Measurements from ENCODE around the gene LRRC46. TPM values are rescaled to one million over a fixed set of nuclear protein-coding genes. Genes with fewer than 3 reads are reported as not detected.

Gene LRRC46
- total and polyA plus RNA-seq, 9 of the 15 experiments (the other 6 are each of a cell fraction or from before 2014, with no cell fraction given): 0.39 to 1.4 (median 0.53) TPM; not detected in 1

DNA sequence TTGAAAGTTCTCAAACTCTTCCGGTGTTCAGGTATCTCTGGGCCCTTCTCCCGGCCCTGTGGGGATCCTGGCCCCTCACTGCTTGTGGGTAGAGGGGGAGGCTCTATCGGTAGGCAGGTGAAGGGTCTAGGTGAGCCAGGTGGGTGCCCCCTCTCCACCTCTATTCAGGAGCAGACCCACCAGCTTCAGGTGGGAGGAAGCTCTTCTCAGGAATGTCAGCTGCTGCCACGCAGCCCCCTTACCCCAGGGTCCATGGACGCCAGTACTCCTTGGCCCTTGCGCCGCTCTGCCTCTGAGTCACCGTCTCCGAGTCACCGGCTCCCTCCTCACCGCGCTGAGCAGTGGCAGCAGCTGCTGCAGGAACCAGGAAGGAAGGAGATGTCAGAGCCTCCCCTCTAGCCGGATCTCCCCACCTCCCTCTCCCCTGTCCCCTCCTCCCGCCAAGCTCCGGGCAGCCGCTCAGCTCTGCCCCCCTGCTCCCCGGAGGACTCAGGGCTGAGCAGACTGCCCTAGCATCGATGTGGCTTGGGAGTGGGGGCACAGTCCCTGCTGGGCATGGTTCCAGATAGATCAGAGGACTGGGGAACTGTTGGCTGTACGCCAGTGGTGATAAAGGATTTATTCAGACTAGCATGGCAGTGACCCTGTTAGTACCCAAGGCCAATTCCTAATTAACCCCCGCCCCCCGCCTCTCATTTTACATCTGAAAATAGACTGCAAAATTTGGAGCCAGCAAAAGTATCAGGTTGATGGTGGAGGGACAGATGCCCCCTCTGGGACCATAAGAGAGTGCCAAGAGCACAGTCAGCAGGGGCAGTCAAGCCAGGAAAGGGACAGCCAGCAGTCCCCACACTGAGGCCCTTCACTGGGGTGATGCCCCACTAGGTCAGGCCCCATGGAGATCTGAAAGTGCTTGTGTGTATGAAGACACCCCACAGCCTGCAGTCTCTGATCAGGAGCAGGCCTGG lies 9.8 kb upstream of the LRRC46 start, which contains the start of gene OSBPL7 (continued):
- no peak for TF ChIP-seq ZBTB8A (IDR thresholded peaks at IDR 0.05; ENCODE audit: partially characterized antibody)
- TF ChIP-seq, protein P1, sequence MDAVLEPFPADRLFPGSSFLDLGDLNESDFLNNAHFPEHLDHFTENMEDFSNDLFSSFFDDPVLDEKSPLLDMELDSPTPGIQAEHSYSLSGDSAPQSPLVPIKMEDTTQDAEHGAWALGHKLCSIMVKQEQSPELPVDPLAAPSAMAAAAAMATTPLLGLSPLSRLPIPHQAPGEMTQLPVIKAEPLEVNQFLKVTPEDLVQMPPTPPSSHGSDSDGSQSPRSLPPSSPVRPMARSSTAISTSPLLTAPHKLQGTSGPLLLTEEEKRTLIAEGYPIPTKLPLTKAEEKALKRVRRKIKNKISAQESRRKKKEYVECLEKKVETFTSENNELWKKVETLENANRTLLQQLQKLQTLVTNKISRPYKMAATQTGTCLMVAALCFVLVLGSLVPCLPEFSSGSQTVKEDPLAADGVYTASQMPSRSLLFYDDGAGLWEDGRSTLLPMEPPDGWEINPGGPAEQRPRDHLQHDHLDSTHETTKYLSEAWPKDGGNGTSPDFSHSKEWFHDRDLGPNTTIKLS (IDR thresholded peaks at IDR 0.05; ENCODE audit: borderline replicate concordance, low read depth): peak; percentile 47; the same call in 1 of the 2 replicates

DNA sequence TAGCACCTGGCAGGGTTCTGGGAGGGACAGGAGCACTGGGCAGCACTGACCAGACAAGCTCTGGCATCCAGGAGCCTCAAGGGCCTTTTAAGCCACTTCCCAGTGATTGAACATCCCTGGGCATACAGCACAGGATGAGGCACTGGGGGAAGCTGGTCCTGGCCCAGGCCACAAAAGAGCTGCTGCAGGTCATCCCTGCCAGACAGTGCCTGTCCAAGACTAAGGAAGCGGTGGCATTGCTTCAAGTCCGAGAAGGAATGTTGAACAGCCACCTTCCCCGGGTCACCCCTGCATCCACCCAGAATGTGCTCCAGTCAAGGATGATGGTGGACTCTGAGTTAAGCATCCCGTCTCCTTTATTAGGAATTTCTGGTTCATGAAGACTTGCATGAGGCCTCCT lies 8.7 kb upstream of the LRRC46 start:
- no TSS peak for BruUV-seq (replicated peaks)
- H3K4me3 ChIP-seq: no peak overlapping the region
- no peak overlapping the region for H2AFZ ChIP-seq (ENCODE audit: low read depth, low read length)
- peaks cover 54% of the 10 kb centered on the region for H3K36me3 ChIP-seq (ENCODE audit: control insufficient read depth, insufficient read depth, low read length)
- H3K27me3 ChIP-seq (ENCODE audit: control insufficient read depth in 2 of 2, insufficient read depth in 2 of 2, low read length in 2 of 2): no peaks in the 10 kb centered on the region
- TF ChIP-seq, protein P2, sequence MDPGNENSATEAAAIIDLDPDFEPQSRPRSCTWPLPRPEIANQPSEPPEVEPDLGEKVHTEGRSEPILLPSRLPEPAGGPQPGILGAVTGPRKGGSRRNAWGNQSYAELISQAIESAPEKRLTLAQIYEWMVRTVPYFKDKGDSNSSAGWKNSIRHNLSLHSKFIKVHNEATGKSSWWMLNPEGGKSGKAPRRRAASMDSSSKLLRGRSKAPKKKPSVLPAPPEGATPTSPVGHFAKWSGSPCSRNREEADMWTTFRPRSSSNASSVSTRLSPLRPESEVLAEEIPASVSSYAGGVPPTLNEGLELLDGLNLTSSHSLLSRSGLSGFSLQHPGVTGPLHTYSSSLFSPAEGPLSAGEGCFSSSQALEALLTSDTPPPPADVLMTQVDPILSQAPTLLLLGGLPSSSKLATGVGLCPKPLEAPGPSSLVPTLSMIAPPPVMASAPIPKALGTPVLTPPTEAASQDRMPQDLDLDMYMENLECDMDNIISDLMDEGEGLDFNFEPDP (CRISPR knock-in tag; IDR thresholded peaks at IDR 0.05): no peak
- 0 out of 2 replicates have a peak, but pooled peaks have one; percentile 30 for TF ChIP-seq SUPT5H (IDR thresholded peaks at IDR 0.05)
- CTCF ChIA-PET (ENCODE audit: low intra/inter-chr PET ratio): interaction anchor here (1.0 kb wide), 1 partner anchor 9 kb away, joined by 3 read pairs; the partner anchor contains the start of genes LRRC46 and MRPL10
- intact Hi-C loops (cut with micrococcal nuclease) (no loop called here), in situ Hi-C loops (cut with MboI) (no loop called here)
- no peaks in the 10 kb centered on the region for H3K9me3 ChIP-seq (replicated peaks; ENCODE audit: control insufficient read depth, insufficient read depth, low read depth, low read length)
- POLR2A ChIA-PET: interaction anchor here (0.8 to 4.0 kb wide), 2 partner anchors 8 to 1536 kb away, joined by 3 to 28 read pairs; partner anchors contain the start of genes LRRC46 and MRPL10
- H3K4me2 ChIP-seq (ENCODE audit: insufficient read depth, low read length): no peak overlapping the region
- no peak overlapping the region for H3K27ac ChIP-seq (ENCODE audit: extremely low read depth, low read depth, low read length)
- peaks cover 13 to 30% of the 10 kb centered on the region in 2 experiments for H3K4me1 ChIP-seq (replicated peaks in 1 of 2; ENCODE audit: control insufficient read depth in 2 of 2, insufficient read depth in 2 of 2, low read length in 2 of 2)
- DNase-seq (ENCODE audit: extremely low read depth in 1 of 4, low spot score in 3 of 4): no peak
- peaks cover 9% of the 10 kb centered on the region for H3K79me2 ChIP-seq (ENCODE audit: control insufficient read depth, insufficient read depth, low read length)
- H3K9me1 ChIP-seq (ENCODE audit: control insufficient read depth, insufficient read depth, low read length): no peaks in the 10 kb centered on the region
- no peak for FAIRE-seq
- H3K9ac ChIP-seq (ENCODE audit: insufficient read depth in 1 of 2, low read depth in 2 of 2, low read length in 2 of 2): peak overlapping the region in 1 of 2 experiments; percentile 36; a peak in 1 of 4 replicates
- no peaks in the 10 kb centered on the region for H4K20me1 ChIP-seq (replicated peaks; ENCODE audit: control insufficient read depth, insufficient read depth, low read length)
- 84% methylated on average over 4 of the region's 4 CpGs for WGBS (ENCODE audit: insufficient coverage, low coverage, missing lambda C conversion rate)
- ATAC-seq: no peak
